Left lung (tissue), 10 donors: ENCODE data around the gene BACE1-AS. TPM values are rescaled to one million over a fixed set of nuclear protein-coding genes. Genes with fewer than 3 reads are reported as not detected.

ENCODE experiments used
- ATAC-seq: fragments of 200-7000 bp; cut with Tn5 transposase; one replicate; pipeline ENCODE4 v1.9.1; 2020; ENCODE audit warnings: moderate library complexity
- DNase-seq, 4 donors: peaks; one replicate each; pipeline ENCODE4 v3.0.0-alpha.2; 2013 to 2020
- H3K27ac ChIP-seq, 2 donors: fragments of 200-600 bp; sonication (generic) in 1 of 2; one replicate each; pipeline versions ENCODE4 v1.5.0 to v1.8.0; 2020 to 2021
- H3K27me3 ChIP-seq, 2 donors: fragments of 200-600 bp; sonication (generic) in 1 of 2; one replicate each; pipeline versions ENCODE4 v1.5.0 to v1.8.0; 2020 to 2021
- H3K36me3 ChIP-seq, 2 donors: fragments of 200-600 bp; sonication (generic) in 1 of 2; one replicate each; pipeline versions ENCODE4 v1.5.0 to v1.8.0; 2020 to 2021
- H3K4me1 ChIP-seq, 2 donors: fragments of 200-600 bp; one replicate each; pipeline ENCODE4 v1.8.0; 2021
- H3K4me3 ChIP-seq, 2 donors: fragments of 200-600 bp; sonication (generic) in 1 of 2; one replicate each; pipeline versions ENCODE4 v1.5.0 to v1.8.0; 2020 to 2021; ENCODE audit warnings: mild to moderate bottlenecking in 1 of 2
- H3K9me3 ChIP-seq, 2 donors: fragments of 200-600 bp; sonication (generic) in 1 of 2; one replicate each; pipeline versions ENCODE4 v1.5.0 to v1.8.0; 2020 to 2021
- intact Hi-C, 2 donors: fragments of 100-400 bp; cut with DNase I; formaldehyde crosslinking; loops; one replicate each; pipeline versions ENCODE4 v1.11.2 to v1.14.2; 2022
- polyA plus RNA-seq, 6 donors: library from polyadenylated mRNA; unstranded; fragments of 120-200 nt; gene quantifications; one replicate each; pipeline ENCODE4 v1.2.1, GENCODE V29; 2013; ENCODE audit not compliant: insufficient read length in 6 of 6
- total RNA-seq, 2 donors: library from RNA; stranded (reverse); fragmentation: NEBNext Ultra II Directional; extraction: Animal tissue kit (Norgen Biotek cat#: 25700); gene quantifications; one replicate each; pipeline ENCODE4 v1.2.1, GENCODE V29; 2021
- TF ChIP-seq, protein P1 (sequence below), 2 donors: fragments of 200-600 bp; sonication (generic) in 1 of 2; IDR thresholded peaks; one replicate each; pipeline versions ENCODE4 v1.5.0 to v1.8.0; 2021; ENCODE audit warnings: antibody characterized with exemption in 2 of 2
- donor health status: DM: no; HTN: yes; CAD: no.
- donor health status: DM: no; HTN: no; CAD: no.

The BACE1-AS gene
- total and polyA plus RNA-seq, 8 donors, result 6.4 to 24.3 (median 21.6) TPM

DNA sequence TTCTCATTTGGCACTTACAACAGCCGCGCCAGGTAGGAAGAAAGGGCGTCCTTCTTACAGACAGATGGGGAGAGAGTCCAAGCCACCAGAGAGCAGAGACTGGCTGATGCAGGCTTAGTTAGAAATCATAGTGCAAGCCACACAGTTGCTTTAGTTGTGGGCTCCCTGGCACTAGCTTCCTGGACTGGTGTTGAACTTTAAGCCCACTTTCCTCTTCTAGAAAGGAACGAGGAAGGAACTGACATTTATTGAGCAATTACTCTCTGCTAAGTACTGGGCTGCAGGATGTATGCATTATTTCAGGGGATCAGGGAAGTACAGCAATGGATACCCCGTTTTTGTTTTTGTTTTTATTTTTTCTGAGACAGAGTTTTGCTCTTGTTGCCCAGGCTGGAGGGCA is 21.9 kb downstream of the BACE1-AS start:
- H3K36me3 ChIP-seq, result no peaks in the 10 kb centered on the region
- peaks cover 8 to 43% of the 10 kb centered on the region in 2 donors for H3K4me1 ChIP-seq
- peaks cover 0 to 8% of the 10 kb centered on the region in 2 donors for H3K27me3 ChIP-seq
- ATAC-seq (no peak), DNase-seq (no peak)
- H3K9me3 ChIP-seq, result no peaks in the 10 kb centered on the region
- intact Hi-C loops, result no loop called here
- TF ChIP-seq, protein P1, sequence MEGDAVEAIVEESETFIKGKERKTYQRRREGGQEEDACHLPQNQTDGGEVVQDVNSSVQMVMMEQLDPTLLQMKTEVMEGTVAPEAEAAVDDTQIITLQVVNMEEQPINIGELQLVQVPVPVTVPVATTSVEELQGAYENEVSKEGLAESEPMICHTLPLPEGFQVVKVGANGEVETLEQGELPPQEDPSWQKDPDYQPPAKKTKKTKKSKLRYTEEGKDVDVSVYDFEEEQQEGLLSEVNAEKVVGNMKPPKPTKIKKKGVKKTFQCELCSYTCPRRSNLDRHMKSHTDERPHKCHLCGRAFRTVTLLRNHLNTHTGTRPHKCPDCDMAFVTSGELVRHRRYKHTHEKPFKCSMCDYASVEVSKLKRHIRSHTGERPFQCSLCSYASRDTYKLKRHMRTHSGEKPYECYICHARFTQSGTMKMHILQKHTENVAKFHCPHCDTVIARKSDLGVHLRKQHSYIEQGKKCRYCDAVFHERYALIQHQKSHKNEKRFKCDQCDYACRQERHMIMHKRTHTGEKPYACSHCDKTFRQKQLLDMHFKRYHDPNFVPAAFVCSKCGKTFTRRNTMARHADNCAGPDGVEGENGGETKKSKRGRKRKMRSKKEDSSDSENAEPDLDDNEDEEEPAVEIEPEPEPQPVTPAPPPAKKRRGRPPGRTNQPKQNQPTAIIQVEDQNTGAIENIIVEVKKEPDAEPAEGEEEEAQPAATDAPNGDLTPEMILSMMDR (IDR thresholded peaks at IDR 0.05), result no peak
- peak overlapping the region in 1 of 2 donors; percentile 3 for H3K27ac ChIP-seq
- no peak overlapping the region for H3K4me3 ChIP-seq

DNA sequence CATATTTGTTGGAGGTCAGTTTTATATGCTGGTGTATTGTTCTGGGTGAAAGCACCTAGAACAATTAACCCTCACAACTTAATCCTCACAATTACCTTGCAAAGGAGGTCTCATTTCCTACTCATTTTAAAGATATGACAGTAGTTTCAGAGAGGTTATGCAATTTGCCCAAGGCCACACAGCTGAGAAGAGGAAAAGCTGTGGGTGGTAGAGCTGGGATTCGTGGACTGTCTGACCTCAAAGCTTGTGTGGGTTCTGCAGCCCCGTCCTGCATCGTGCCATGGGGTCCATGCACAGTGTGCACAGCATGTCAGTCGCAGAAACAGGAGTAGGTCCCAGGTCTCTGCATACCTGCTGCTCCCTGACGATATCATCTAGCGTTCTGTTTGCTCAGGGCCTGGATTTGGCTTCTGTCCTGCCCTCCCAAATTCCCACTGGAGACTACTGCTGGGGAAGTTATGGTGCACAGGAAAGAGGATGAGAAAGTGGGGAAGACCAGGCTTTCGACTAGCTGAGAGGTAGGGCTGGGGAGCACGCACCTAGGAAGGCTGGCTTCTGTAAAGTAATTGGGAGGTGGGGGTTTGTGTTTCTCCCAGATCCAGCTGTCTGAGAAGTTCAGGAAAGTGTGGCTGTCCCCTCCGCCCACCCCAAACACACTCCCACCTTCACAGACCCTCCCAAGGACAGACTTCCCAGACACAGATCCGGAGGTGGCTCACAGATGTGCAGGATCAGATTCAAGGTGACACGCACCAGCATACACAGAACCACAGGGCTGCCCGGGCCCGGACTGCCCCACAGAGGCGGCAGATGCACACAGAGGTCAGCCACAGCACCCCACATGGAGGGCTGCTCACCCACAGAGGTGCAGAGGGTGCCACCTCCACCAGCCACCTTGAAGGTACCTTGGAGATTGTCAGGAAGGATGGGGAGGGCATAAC is 23.0 kb downstream of the BACE1-AS start:
- peaks cover 8 to 43% of the 10 kb centered on the region in 2 donors for H3K4me1 ChIP-seq
- TF ChIP-seq, protein P1 (IDR thresholded peaks at IDR 0.05), result no peak
- no peak for DNase-seq
- intact Hi-C loops, result no loop called here
- no peaks in the 10 kb centered on the region for H3K36me3 ChIP-seq
- no peaks in the 10 kb centered on the region for H3K9me3 ChIP-seq
- no peak overlapping the region for H3K27ac ChIP-seq
- peak overlapping the region in 1 of 2 donors; percentile 66 for H3K4me3 ChIP-seq
- peaks cover 0 to 8% of the 10 kb centered on the region in 2 donors for H3K27me3 ChIP-seq
- ATAC-seq, result no peak

DNA sequence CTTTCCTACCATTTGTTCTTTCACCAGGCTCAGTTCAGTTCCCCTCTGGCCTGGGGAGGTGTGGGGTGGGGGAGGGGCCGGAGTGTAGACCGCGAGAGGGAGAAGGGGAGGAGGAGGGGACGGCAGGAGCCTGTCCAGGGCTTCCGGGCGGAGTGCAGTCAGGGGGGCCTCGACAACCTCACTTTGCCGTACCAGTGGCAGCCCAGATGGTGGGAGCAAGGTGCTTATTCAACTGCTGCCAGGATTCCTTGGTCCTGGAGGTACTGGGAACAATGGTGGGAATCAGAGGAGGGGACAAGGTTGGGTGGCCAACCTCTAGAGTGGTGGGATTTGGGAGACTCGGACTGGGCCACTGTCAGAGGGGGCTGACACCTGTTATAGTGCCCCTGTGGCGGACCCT is 23.7 kb downstream of the BACE1-AS start:
- no peaks in the 10 kb centered on the region for H3K9me3 ChIP-seq
- DNase-seq (no peak), ATAC-seq (no peak)
- TF ChIP-seq, protein P1 (IDR thresholded peaks at IDR 0.05), result no peak
- peaks cover 8 to 43% of the 10 kb centered on the region in 2 donors for H3K4me1 ChIP-seq
- H3K27ac ChIP-seq, result no peak overlapping the region
- H3K4me3 ChIP-seq, result peak overlapping the region; percentile 64 to 66
- H3K27me3 ChIP-seq, result peaks cover 0 to 8% of the 10 kb centered on the region in 2 donors
- intact Hi-C loops, result no loop called here
- H3K36me3 ChIP-seq, result no peaks in the 10 kb centered on the region

DNA sequence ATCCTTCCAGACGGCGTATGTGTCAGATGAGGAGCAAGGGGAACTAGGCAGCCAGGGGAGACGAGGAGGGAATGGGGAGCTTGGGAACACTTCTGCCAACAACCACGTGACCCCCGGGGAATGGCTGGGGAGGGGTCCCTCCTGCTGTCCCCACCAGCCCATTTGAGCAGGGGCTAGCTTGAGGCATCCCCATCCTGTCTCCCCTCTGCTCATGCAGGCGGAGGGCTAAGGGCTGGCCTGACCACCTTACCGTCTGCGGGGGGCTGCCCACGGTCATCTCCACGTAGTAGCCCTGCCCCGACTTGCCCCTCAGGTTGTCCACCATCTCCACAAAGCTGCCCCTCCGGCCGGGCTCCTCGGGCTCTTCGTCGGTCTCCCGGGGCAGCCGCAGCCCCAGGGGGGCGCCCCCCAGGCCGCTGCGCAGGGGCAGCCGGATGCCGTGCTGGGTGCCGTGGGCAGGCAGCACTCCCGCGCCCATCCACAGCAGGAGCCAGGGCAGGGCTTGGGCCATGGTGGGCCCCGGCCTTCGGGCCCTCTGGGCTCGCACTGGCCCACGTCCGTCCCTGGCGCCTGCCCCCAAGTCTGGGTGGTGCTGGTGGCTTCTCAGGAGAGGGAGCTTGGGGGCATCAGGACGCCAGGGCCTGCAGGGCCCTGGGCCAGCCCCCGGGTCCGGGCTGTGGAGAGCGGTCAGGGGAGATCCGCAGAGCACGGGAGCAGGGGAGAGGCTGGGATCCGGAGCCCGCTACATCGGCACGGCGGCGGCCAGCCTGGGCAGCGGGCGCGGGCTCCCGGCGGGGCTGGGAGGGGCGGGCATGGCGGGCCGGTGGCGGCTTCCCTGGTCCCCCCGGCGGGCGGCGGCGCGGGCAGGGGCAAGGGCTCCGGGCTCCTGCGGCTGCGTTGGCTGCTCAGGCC is 24.4 kb downstream of the BACE1-AS start:
- Histone ChIP-seq H3K4me1 (peaks cover 8 to 43% of the 10 kb centered on the region in 2 donors), H3K9me3 (no peaks in the 10 kb centered on the region), H3K4me3 (peak overlapping the region; percentile 64 to 66), H3K27ac (peak overlapping the region in 1 of 2 donors; percentile 18), H3K27me3 (peaks cover 0 to 8% of the 10 kb centered on the region in 2 donors), H3K36me3 (no peaks in the 10 kb centered on the region)
- intact Hi-C loops, result no loop called here
- TF ChIP-seq, protein P1 (IDR thresholded peaks at IDR 0.05), result no peak
- ATAC-seq, result peak; percentile 60
- DNase-seq, result peak in 1 of 4 donors; percentile 89
